Left hindlimb (tissue), 1 donor: ENCODE results near the gene CORO7.

Source experiments
- DNase-seq: peaks from one replicate; pipeline ENCODE4 v3.0.0-alpha.2; 2018

Gene CORO7

GRCh38 chr16:4426021-4426684 is 9.8 kb upstream of the CORO7 start:
- DNase-seq: no peak

GRCh38 chr16:4425378-4426020 is 9.1 kb upstream of the CORO7 start, which contains the start of gene DNAJA3:
TSS of gene DNAJA3 (plus strand) at chr16:4425868. CDS start at chr16:4425882, 14 bp downstream.
- DNase-seq: peak; percentile 94

- no peak for DNase-seq
These were observed 4.2 kb upstream of the CORO7 start for GRCh38 chr16:4420505-4421105.

GRCh38 chr16:4419402-4419959 is 3.1 kb upstream of the CORO7 start:
- DNase-seq: no peak

GRCh38 chr16:4415538-4416199 is 727 bp downstream of the CORO7 start:
- no peak for DNase-seq

- DNase-seq: no peak
These were observed 2.0 kb downstream of the CORO7 start for GRCh38 chr16:4414187-4414917.

- DNase-seq: no peak
These were observed 3.5 kb downstream of the CORO7 start for GRCh38 chr16:4412854-4413253.

GRCh38 chr16:4412159-4412558 is 4.2 kb downstream of the CORO7 start:
- DNase-seq: no peak

- peak; percentile 86 for DNase-seq
These were observed 4.7 kb downstream of the CORO7 start for GRCh38 chr16:4411684-4412083.

- peak; percentile 82 for DNase-seq
These were observed 5.9 kb downstream of the CORO7 start for GRCh38 chr16:4410335-4411075.

GRCh38 chr16:4409081-4409932 is 7.1 kb downstream of the CORO7 start:
- DNase-seq: no peak

- no peak for DNase-seq
These were observed 8.1 kb downstream of the CORO7 start for GRCh38 chr16:4408323-4408690.

GRCh38 chr16:4407543-4408322 is 8.7 kb downstream of the CORO7 start:
- DNase-seq: no peak

- DNase-seq: no peak
These were observed 11.3 kb downstream of the CORO7 start for GRCh38 chr16:4404967-4405696.

GRCh38 chr16:4404247-4404966 is 12.0 kb downstream of the CORO7 start:
- no peak for DNase-seq

GRCh38 chr16:4403133-4403949 is 13.1 kb downstream of the CORO7 start:
- DNase-seq: peak; percentile 34

GRCh38 chr16:4402439-4403132 is 13.8 kb downstream of the CORO7 start:
- peak; percentile 89 for DNase-seq
